ENCODE measurements around the gene ATP1B1.

DNA sequence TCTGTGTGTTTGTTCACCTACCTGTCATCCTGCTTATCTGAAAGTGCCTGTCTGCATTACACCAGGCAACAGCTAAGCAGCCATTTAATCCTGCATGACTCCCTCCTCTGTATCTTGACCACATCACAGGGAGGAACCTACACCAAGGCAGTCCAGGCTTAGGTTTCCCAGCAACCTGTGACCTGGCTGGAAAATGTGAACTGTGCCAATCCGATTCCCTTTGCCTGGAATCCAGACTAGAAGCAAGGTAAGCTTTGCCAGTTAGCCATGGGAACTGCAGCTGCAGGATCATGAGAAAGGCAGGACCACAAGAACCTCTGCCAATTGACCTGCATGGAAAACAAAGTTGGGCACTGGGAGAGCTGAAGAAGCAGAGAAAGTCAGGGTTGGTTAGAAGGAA is 6.3 kb upstream of the ATP1B1 start:
- TF ChIP-seq, protein P1, sequence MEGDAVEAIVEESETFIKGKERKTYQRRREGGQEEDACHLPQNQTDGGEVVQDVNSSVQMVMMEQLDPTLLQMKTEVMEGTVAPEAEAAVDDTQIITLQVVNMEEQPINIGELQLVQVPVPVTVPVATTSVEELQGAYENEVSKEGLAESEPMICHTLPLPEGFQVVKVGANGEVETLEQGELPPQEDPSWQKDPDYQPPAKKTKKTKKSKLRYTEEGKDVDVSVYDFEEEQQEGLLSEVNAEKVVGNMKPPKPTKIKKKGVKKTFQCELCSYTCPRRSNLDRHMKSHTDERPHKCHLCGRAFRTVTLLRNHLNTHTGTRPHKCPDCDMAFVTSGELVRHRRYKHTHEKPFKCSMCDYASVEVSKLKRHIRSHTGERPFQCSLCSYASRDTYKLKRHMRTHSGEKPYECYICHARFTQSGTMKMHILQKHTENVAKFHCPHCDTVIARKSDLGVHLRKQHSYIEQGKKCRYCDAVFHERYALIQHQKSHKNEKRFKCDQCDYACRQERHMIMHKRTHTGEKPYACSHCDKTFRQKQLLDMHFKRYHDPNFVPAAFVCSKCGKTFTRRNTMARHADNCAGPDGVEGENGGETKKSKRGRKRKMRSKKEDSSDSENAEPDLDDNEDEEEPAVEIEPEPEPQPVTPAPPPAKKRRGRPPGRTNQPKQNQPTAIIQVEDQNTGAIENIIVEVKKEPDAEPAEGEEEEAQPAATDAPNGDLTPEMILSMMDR (IDR thresholded peaks at IDR 0.05): no peak
- no peak for TF ChIP-seq EP300 (IDR thresholded peaks at IDR 0.05)
- no peak for TF ChIP-seq POLR2A (IDR thresholded peaks at IDR 0.05)

Data from gastroesophageal sphincter (tissue), 3 donors.